Stomach (tissue), 4 donors: ENCODE results near the gene PSMD1.

Experiments
- POLR2AphosphoS5 ChIP-seq, 3 donors: sonication (generic); formaldehyde crosslinking; IDR thresholded peaks; one replicate each; pipeline ENCODE4 v1.6.1; 2016; ENCODE audit warnings: antibody characterized with exemption in 3 of 3
- TF ChIP-seq, protein P1 (sequence below), 7 experiments: fragments of 450-650 bp in 4 of 7; fragments of 200-600 bp in 3 of 7; sonication (generic) in 3 of 7; IDR thresholded peaks; one replicate each; pipeline ENCODE4 v1.5.1; 2016 to 2019; ENCODE audit warnings: antibody characterized with exemption in 7 of 7, control low read depth in 2 of 7, mild to moderate bottlenecking in 1 of 7

- TF ChIP-seq, protein P1, sequence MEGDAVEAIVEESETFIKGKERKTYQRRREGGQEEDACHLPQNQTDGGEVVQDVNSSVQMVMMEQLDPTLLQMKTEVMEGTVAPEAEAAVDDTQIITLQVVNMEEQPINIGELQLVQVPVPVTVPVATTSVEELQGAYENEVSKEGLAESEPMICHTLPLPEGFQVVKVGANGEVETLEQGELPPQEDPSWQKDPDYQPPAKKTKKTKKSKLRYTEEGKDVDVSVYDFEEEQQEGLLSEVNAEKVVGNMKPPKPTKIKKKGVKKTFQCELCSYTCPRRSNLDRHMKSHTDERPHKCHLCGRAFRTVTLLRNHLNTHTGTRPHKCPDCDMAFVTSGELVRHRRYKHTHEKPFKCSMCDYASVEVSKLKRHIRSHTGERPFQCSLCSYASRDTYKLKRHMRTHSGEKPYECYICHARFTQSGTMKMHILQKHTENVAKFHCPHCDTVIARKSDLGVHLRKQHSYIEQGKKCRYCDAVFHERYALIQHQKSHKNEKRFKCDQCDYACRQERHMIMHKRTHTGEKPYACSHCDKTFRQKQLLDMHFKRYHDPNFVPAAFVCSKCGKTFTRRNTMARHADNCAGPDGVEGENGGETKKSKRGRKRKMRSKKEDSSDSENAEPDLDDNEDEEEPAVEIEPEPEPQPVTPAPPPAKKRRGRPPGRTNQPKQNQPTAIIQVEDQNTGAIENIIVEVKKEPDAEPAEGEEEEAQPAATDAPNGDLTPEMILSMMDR (IDR thresholded peaks at IDR 0.05), result no peak
- TF ChIP-seq POLR2AphosphoS5 (IDR thresholded peaks at IDR 0.05), result no peak
Measured at GRCh38 chr2:231100990-231101389, 44.3 kb downstream of the PSMD1 start.
